Inferior parietal cortex (tissue), 1 donor: Measurements from ENCODE around the gene VSIG10L2.
A peak's percentile ranks its signal among the peaks of the same experiment; 100 is the strongest.

Experiments
- DNase-seq: peaks from one replicate; pipeline ENCODE4 v3.0.0-alpha.2; 2016; ENCODE audit errors: extremely low spot score

The VSIG10L2 gene

DNA sequence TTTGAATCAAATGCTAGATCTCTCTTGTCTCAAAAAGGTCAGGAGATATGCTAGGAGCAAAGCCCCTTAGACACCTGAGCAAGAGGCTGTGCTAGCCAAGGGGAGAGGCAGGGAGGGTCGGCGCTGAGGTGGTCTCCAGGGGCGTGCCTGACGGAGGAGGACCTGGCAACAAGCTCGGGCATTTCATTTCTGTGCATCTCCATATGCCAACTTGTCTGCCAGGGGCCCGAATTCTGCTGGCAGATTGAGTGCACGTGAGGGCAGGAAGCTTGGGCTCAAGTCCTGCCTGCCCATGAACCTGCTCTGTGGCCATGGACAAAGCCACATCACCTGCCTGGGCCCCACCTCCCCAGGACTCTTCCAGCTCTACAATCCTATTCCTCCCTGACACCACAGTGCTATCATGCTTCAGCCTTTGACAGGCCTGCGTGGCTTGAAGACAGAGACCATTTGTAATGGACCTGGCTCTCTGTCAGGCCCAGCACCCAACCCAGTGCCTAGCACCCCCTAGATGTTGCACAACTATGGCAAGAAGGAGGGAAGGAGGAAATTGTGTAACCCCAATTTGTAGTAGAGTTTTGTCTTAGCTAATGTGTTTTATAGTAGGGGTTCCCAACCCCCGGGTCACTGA is 16.3 kb upstream of the VSIG10L2 start:
- no peak for DNase-seq

DNA sequence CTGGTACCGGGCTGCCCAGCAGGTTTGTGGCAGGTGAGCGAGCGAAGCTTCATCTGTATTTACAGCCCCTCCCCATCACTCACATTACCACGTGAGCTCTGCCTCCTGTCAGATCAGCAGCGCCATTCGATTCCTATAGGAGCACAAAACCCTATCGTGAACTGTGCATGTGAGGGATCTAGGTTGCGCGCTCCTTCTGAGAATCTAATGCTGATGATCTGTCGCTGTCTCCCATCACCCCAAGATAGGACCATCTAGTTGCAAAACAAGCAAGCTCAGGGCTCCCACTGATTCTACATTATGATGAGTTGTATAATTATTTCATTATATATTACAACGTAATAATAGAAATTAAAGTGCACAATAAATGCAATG is 15.8 kb upstream of the VSIG10L2 start:
- DNase-seq: no peak

DNA sequence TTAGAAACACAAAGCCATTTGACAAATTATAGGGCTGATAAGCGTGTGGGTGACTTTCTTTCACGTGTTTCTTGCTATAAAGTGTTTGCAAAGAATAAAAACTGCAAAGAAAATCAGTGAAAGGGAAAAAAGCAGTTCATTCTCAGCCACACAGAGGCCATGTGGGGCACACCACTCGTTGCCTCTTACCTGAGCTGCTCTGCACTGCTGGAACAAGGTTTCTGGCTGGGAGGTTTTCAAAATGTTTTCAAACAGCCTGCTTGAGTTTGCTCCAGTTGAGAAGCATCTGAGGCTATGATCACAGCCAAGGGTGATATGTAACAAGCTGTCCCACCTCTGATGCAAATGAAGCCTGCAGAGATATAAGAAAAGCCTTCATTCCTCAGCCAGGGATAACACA is 14.7 kb upstream of the VSIG10L2 start:
- no peak for DNase-seq

DNA sequence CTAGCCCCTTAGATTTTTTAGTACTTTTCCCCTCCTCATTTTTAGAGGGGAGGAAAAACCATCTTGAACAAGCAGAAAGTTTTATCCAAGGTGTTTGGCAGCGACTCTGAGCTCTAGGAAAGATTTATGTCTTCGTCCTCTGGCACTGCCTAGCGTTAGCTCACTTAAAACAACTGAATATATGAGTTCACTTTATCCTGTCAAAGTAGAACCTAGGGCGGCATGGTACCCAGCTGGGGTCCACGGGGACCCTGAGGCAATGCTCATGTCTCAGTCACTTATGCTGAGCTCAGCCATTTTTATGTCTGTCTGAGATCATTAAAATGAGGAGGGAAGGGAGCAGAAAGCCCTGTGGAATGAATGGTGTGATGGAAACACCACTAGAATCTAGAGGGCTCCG is 14.2 kb upstream of the VSIG10L2 start:
- DNase-seq: no peak

DNA sequence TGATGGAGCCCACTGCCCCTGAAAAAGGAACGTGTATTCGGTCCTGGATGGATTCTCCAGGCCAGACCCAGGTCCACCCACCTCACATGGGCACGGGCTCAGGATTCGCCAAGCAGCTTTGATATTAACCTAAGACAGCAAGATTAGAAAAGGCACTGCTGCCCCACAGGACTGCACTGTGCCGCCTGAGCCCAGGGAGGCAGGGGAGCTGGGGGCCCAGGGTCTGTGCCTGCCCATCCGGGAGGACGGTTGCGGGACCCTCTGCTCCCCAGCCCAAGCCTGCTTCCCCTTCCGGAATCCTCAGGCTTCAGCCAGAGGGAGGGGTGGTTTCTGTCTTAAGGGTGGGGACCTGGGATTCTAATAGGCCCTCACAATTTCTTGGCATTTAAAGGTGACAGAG is 13.5 kb upstream of the VSIG10L2 start:
- no peak for DNase-seq

DNA sequence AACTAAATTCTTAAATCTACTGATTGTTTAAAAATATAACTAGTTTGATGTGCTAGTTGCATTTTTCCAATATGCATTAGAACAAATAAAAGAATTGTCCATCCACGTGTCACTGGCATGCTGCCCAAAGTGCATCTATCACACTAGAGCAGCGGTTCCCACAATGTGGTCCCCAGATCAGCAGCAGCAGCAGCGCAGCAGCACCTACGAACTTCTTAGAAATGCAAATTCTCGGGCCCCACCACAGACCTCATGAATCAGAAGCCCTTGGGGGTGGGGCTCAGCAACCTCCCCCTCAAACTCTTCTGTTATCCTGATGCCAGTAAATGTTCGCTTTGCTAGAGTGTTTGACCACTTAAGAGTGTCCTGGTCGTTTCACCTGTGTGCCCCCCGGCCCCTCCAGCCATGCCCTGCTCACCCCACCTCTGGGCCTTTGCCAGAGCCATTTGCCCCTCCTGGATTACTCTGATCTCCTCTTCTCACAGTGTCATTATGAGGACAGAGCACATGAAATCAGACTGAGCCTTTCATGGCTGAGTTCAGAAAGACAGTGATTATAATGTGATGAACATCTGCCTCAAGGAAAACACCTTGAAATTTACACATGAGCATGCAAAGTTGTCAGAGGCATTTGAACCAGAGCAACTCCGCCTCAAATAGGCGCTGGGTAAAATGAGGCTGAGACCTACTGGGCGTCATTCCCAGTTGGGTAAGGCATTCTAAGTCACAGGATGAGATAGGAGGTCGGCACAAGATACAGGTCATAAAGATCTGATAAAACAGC is 12.6 kb upstream of the VSIG10L2 start:
- no peak for DNase-seq

DNA sequence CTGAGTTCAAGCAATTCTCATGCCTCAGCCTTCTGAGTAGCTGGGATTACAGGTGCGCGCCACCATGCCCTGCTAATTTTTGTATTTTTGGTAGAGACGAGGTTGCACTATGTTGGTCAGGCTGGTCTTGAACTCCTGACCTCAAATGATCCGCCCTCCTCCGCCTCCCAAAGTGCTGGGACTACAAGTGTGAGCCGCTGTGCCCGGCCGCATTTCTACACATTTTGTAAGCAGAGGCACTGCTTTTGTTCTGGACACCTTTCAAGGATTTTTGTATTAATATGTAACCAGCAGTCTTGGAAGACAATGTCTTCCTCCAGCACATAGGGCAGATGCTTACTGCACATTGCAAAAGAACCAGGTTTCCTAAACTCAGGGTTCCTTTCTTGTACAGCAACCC is 11.4 kb upstream of the VSIG10L2 start:
- no peak for DNase-seq

DNA sequence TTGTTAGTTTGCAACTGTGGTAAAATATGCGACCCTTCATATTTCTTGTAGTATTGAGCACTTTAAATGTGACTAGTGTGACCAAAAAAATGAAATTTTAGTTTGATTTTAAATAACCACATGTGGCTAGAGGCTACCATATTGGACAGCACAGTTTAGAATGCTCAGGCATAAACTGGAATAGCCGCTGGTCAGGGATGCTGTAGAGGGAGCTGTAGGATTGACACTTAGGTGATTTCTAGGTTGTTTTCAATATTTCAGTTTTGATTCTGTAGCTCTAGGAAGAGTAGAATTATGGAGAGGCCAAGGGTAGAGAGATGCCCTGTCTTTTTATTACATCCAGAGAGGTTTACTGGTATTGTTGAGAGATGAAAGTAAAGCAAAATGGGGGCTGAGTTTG is 10.8 kb upstream of the VSIG10L2 start:
- no peak for DNase-seq

DNA sequence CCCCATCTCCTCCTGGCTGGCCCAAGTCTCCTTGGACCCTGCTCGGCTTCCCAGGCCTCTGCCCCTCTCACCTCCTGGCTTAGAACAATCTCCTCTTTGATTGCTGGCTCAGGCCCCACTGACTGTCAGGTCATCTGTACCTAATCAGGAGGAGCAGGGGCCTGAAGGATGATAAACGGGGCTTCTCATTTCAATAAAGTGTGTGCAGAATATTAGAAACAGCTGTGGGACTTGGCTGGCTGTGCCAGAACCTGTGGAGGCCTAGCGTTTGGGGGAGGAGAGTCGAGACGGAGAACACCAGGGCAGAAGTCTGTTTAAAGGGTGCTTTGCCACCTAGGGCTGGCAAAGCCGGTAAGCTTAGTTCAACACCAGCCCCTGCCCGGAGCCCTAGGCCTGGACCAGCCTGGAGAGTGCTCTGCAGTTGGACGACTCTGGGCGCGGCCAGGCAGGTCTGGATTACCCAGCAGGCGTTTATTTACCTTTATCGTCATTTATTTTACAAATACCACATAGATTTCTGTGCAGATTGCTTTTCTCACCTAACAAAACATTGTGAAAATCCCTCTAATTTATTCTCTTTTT is 10.1 kb upstream of the VSIG10L2 start:
- no peak for DNase-seq

DNA sequence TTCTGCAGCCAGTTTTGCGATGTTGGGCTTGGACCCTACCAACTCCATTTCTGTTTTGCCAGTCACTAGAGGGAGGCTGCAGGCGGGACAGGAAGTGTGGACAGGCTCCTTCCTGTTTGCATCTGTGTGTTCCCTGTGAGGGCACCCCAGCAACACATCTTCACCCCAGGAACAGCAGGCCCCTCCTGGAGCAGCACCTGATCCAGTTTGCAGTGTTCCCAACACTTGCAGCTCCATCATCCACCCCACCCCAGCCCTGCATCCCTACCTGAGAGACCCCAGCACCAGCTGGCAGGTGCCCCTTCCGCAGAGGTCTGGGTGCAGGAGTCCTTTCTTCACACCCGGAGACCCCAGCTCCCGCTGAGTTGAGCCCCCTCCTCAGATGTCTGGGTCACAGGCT is 7.4 kb upstream of the VSIG10L2 start:
- DNase-seq: no peak

DNA sequence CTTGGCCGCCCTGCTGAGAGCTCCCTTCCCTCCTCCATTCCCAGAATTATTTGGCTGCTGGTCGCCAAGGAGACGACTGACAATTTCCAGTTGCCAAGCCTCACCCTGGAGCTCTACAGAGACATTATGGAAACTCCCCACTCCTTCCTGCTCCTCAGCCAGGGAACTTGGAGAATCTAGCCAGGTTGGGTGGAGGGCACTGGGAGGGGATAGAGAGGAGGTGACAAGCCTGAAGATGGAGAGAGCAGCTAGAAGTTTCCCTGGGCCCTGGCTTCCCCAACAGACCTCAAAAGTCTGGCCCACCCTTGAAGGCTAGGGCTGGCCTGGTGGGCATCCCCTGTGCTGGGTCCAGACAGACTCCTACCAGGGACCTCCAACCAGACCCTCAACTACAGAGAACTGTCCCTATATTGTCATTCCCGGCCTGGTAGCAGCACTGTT is 6.7 kb upstream of the VSIG10L2 start:
- DNase-seq: no peak

DNA sequence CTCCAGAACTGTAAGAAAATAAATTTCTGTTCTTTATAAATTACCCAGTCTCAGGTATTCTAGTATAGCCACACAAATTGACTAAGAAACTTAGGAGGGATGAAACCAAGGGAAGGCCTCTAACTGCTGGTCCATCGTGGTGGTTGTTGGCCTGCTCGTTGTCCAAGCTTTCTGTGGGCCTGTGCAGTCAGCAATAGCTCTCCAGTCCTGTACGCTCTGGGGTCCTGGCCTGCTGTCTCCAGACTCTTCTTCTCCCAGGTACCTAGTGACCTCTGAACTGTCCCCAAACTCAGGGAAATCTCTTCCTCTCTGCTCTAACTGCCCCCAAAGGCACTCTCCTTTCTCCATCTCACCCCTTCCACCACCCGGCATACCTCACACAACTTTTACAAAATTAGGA is 5.7 kb upstream of the VSIG10L2 start:
- DNase-seq: no peak

DNA sequence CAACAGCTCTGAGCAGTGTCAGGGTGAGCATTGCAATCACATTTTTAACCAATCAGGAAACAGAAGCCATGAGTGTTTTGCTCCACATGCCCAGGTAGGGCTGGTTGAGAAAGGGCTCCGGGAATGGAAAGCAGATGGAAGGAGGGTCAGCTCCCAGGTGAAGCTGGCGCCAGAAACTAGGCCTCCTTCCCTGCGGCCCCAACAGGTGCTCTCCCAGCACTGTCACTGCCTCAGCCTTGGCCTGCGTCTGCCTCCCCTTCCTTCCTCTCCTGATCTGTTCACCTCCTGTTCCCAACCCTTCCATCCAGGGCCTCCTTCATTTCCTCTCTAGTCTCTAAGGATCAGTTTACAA is 4.6 kb upstream of the VSIG10L2 start:
- no peak for DNase-seq

DNA sequence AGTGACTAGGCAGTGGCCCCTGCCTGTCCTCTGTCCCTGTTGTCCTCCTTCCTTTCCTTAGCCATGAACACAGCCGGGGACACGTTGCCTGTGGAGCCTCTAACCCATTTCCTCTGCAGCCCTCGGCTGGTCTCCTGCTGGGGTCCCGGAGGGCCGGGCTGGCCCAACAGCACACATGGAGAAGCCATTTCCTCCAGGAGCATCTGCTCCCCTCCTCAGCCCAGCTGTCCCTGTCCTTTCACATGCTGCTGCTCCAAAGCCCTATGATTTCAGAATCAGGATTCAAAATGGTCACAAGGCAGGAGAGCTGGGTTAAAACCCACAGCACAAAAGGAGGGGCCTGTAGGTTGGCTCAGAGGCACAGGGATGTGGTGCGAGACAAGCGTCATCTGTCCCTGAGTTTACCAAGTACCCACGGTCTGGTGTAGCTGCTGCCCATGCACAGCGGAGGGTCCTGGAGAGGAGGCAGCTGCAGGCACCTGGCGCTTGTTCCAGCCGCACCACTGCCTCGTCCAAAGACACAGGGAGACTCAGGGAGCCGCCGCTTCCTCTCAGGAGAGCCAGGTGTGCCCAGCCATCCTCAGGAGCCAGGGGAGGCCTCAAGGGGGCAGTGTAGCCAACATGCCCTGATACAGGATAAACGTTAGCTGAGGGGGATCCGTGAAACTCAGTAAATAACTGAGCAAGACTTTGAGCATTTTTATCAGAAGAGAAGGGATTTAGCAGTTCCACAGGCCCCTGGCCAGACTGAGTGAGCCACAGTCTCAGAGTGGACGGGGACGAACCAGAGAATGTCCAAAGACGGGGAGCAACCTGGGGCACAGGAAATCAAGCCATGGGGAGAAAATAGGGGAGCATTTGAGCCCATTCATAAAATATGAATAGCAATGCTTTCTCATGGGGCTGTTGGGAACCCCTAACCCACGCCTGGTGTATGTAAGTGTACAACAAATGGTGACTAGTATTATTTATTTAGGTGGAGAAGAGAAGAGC is 3.9 kb upstream of the VSIG10L2 start:
- peak; percentile 43 for DNase-seq

DNA sequence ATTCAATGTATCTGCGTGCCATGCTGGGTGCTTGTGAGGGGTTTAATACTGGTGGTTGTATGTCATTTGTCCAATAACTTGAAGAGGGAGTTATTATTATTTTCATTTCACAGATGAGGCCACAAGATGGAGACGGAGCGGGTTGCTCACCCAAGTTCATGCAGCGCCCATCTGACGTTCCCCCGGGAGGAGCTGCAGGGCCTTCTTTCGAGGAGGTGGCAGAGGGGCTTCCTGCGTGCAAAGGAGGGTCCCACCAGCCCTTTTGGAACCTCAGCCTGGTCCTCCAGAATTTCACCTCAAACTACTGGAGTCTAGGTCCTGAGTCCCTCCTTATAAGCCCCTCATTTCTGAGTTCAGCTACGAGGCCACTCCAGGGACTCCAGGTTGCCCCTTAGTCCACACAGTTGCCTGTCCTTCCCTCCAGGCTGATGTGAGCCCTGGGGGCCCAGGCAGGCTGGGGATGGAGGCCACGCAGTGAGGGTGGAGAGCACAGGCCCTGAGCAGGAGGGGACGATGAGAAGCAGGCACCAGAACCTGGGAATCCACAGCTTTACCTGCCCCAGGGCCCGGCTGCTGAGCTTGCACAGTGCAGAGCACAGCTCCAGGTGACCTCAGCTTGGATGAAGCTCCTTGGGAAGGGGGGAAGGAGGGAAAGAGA is 2.9 kb upstream of the VSIG10L2 start:
- DNase-seq: no peak

DNA sequence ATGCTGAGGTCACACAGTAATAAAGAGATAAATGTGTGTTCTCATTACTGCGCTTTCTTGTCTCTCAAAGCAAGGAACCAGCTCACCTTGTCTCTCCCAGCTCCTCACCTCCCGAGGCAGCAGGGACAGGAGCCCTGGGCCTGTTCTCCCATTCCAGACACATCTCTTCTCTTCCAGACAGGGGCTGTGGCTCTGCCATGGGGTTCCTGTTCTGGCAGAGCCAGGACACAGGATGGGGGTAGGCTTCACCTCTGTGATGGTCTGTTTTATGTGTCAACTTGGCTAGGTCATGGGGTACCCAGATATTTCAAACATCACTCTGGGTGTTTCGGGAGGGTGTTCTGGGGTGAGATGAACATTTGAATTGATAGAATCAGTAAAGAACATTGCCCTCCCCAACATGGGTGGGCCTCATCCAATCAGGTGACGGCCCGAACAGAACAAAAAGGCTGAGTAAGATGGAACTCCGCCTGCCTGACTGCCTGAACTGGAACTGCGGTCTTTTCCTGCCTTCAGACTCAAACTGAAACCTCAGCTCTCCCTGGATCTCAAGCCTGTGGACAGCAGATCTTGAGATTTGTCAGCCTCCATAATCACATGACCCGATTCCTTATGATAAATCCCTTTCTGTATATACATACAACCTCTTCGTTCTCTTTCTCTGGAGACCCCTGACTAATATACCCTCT is 2.0 kb upstream of the VSIG10L2 start:
- DNase-seq: no peak

DNA sequence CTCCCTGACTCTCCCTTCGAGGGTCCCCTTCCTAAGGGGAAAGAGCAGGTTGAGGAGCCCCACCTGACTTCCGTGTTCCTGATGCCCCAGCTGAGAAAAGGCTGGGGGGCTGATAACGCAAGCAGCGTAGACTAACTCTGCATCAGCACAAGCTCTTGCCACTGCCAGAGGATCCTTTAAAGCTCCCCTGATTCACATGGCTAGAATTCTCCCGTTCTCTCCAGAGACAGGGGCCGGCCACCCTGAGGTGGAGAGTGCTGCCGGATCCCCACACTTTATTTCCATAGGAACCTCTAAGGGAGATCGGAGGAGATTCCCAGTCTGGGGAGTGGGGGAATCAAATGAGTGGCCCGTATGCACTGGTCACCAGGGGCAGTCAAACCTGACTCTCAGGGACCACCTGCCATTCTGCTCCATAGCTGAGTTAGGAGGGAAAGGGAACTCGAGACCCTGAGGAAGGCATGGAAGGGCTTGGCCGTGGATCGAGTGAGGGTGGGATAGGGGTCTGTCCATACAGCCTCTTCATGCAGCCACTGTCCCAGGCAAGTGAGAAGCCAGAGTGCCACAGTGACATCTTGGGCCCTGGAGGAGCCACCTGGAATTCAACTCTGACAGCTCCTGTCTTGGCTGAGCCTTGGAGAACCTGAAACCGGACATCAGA is 1.4 kb upstream of the VSIG10L2 start:
- no peak for DNase-seq

DNA sequence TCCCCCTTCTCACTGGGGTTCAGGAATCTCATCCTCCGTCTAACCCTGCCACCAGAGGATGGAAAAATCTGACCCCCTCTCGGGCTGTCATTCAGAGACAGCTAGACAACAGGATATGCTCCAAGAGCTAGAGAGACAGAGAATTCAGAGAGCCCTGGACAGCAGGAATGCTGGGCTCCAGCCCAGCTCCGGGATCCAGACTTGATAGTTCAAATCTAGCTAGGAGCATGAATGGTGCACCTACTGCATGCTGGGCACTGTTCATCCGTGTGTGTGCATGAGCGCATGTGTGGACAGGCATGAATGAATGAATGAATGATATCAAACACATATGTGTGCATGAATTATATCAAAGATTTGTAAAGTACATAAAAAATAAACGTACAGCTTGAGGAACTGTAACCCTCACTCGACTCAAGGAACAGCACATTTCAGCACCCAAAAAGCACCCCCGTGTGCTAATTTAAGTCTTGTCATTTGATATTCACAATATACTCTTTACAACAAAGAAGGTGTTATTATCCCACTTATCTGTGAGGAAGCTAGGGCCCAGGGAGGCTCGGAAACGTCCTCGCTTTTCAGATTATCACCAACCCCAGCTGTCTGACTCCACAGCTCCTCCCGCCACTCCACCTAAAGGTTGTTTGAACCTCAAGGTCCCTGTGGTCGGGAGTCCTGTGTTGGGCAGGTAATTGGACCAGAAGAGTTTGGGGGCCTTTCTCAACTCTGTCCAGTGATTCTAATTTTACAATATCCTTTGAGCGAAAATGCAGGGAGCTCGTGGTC is 640 bp upstream of the VSIG10L2 start:
- DNase-seq: no peak

DNA sequence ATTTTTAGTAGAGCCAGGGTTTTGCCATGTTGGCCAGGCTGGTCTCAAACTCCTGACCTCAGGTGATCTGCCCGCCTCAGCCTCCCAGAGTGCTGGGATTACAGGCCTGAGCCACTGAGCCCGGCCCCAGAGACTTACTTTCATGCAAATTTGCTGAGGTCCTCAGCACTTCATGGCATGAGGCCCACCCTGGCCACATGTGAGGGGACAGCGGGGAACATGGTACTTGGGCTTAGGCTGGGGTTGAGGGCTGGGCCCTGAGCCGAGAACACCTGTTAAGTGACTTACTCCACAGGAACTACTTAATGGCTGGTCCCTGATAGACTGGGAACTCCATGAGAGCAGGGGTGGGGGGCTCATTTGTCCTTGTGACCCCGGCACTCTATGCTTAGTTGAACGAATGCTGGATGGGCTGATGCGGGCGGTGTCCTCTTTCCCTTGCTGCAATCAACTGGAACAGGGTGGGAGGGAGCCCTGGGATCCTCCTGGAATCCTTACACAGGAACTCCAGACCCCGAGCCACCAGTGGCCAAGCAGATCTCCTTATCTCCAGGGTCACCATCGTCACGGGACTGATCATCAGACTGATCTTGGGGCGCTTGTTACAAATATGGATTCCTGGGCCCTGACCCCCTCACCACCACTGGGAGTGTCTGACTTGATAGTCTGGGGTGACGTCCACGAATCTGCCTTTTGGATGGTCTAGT is 1.0 kb downstream of the VSIG10L2 start:
- DNase-seq: no peak
